ENCODE data around the gene LSM7. TPM values are rescaled to one million over a fixed set of nuclear protein-coding genes. Genes with fewer than 3 reads are reported as not detected.

The LSM7 gene
- total RNA-seq, 2 donors from 2014 or later, result 99.0 to 185 TPM

- Histone ChIP-seq H3K4me3 (no peak within 1 kb of the TSS), H3K4me1 (no peaks in the 10 kb centered on the region), H3K9ac (ENCODE audit: low read depth in 2 of 2, low read length in 2 of 2) (no peak within 1 kb of the TSS), H3K27ac (no peak within 1 kb of the TSS), H3K9me3 (no peaks in the 10 kb centered on the region), H3K27me3 (peaks cover 19% of the 10 kb centered on the region), H3K36me3 (no peaks in the 10 kb centered on the region)
- no peak for DNase-seq
- TF ChIP-seq CTCF (IDR thresholded peaks at IDR 0.05), result no peak
- intact Hi-C loops (cut with DNase I), result no loop called here
Observed at GRCh38 chr19:2308114-2308556, 20.3 kb downstream of the LSM7 start, which contains the start of gene LINGO3. LINGO3 (minus strand) TSS chr19:2308154; CDS start chr19:2291776, 16,378 bp downstream.

GRCh38 chr19:2307518-2308012, 20.8 kb downstream of the LSM7 start:
- Histone ChIP-seq H3K9ac (ENCODE audit: low read depth in 2 of 2, low read length in 2 of 2) (no peak overlapping the region), H3K27me3 (peaks cover 15% of the 10 kb centered on the region), H3K9me3 (no peaks in the 10 kb centered on the region), H3K4me3 (no peak overlapping the region), H3K4me1 (no peaks in the 10 kb centered on the region), H3K27ac (no peak overlapping the region), H3K36me3 (no peaks in the 10 kb centered on the region)
- TF ChIP-seq CTCF (IDR thresholded peaks at IDR 0.05), result no peak
- DNase-seq, result no peak
- intact Hi-C loops (cut with DNase I), result no loop called here

- Histone ChIP-seq H3K27me3 (peaks cover 21% of the 10 kb centered on the region), H3K9ac (ENCODE audit: low read depth in 2 of 2, low read length in 2 of 2) (no peak overlapping the region), H3K4me1 (no peaks in the 10 kb centered on the region), H3K4me3 (no peak overlapping the region), H3K9me3 (no peaks in the 10 kb centered on the region), H3K36me3 (no peaks in the 10 kb centered on the region), H3K27ac (no peak overlapping the region)
- TF ChIP-seq CTCF (IDR thresholded peaks at IDR 0.05), result no peak
- intact Hi-C loops (cut with DNase I), result no loop called here
- no peak for DNase-seq
Observed at GRCh38 chr19:2306971-2307370, 21.4 kb downstream of the LSM7 start.

GRCh38 chr19:2306281-2306806, 22.0 kb downstream of the LSM7 start:
- Histone ChIP-seq H3K27me3 (peaks cover 21% of the 10 kb centered on the region), H3K4me3 (no peak overlapping the region), H3K9ac (ENCODE audit: low read depth in 2 of 2, low read length in 2 of 2) (no peak overlapping the region), H3K27ac (no peak overlapping the region), H3K9me3 (no peaks in the 10 kb centered on the region), H3K4me1 (no peaks in the 10 kb centered on the region), H3K36me3 (no peaks in the 10 kb centered on the region)
- DNase-seq, result no peak
- TF ChIP-seq CTCF (IDR thresholded peaks at IDR 0.05), result no peak
- intact Hi-C loops (cut with DNase I), result no loop called here

- Histone ChIP-seq H3K36me3 (no peaks in the 10 kb centered on the region), H3K27me3 (peaks cover 21% of the 10 kb centered on the region), H3K4me1 (no peaks in the 10 kb centered on the region), H3K9ac (ENCODE audit: low read depth in 2 of 2, low read length in 2 of 2) (no peak overlapping the region), H3K9me3 (no peaks in the 10 kb centered on the region), H3K4me3 (no peak overlapping the region), H3K27ac (no peak overlapping the region)
- intact Hi-C loops (cut with DNase I), result no loop called here
- no peak for TF ChIP-seq CTCF (IDR thresholded peaks at IDR 0.05)
- no peak for DNase-seq
Observed at GRCh38 chr19:2305452-2306280, 22.7 kb downstream of the LSM7 start.

Measured in colonic mucosa (tissue), 4 donors.